Activated T-helper 1 cell treated with anti-CD3 and anti-CD28 coated beads, Interleukin-12 subunit alpha, Interleukin-12 subunit beta, Interleukin-2, Interleukin-4 antibody, amounts not matched to agents 30 ng/mL and 10 ng/mL and 1 ng/mL, durations not matched to agents 14 hours and 24 hours and 36 hours (primary cell): ENCODE results near the gene SUSD2. TPM values are rescaled to one million over a fixed set of nuclear protein-coding genes. Genes with fewer than 3 reads are reported as not detected.
"Not testable (repeated sequence)": the region's sequence is repeated elsewhere in the genome, so short reads cannot be mapped to it uniquely, and the experiment has no call there.

Source experiments
- DNase-seq: peaks from one replicate; pipeline ENCODE4 v3.0.0; 2021; ENCODE audit warnings: low spot score
- H3K27ac Mint-ChIP-seq: one replicate; pipeline ENCODE4 v1.8.0; 2021; ENCODE audit warnings: mild to moderate bottlenecking, mixed read lengths
- H3K27me3 Mint-ChIP-seq: one replicate; pipeline ENCODE4 v1.8.0; 2022; ENCODE audit warnings: mild to moderate bottlenecking, moderate library complexity, mixed read lengths; ENCODE audit not compliant: insufficient read depth
- H3K36me3 Mint-ChIP-seq: one replicate; pipeline ENCODE4 v1.8.0; 2021; ENCODE audit warnings: low read depth, mixed read lengths
- H3K4me1 Mint-ChIP-seq: one replicate; pipeline ENCODE4 v1.8.0; 2021; ENCODE audit warnings: low read depth, mixed read lengths
- H3K4me3 Mint-ChIP-seq: one replicate; pipeline ENCODE4 v1.8.0; 2021; ENCODE audit warnings: mild to moderate bottlenecking, moderate library complexity, mixed read lengths
- H3K9me3 Mint-ChIP-seq: one replicate; pipeline ENCODE4 v1.8.0; 2021; ENCODE audit warnings: mixed read lengths
- intact Hi-C: fragments of 100-400 bp; cut with micrococcal nuclease; formaldehyde crosslinking; loops from one replicate; pipeline ENCODE4 v1.15.1; 2024
- total RNA-seq: library from RNA; stranded (reverse); gene quantifications from 2 replicates; pipeline ENCODE4 v1.2.3, GENCODE V29; 2022

Gene SUSD2
- total RNA-seq, 1 donor from 2014 or later: 0.73 TPM

GRCh38 chr22:24225044-24225601, 43.8 kb downstream of the SUSD2 start:
- Mint-ChIP-seq H3K36me3 (no peaks in the 10 kb centered on the region), H3K4me1 (no peaks in the 10 kb centered on the region), H3K9me3 (peaks cover 6% of the 10 kb centered on the region), H3K27ac (no peak overlapping the region), H3K27me3 (no peaks in the 10 kb centered on the region), H3K4me3 (no peak overlapping the region)
- no peak for DNase-seq
- intact Hi-C loops: no loop called here

GRCh38 chr22:24225951-24226350, 44.7 kb downstream of the SUSD2 start:
- no peak overlapping the region for H3K4me3 Mint-ChIP-seq
- H3K27ac Mint-ChIP-seq: no peak overlapping the region
- intact Hi-C loops: no loop called here
- H3K4me1 Mint-ChIP-seq: no peaks in the 10 kb centered on the region
- H3K9me3 Mint-ChIP-seq: peaks cover 6% of the 10 kb centered on the region
- no peaks in the 10 kb centered on the region for H3K36me3 Mint-ChIP-seq
- DNase-seq: no peak
- H3K27me3 Mint-ChIP-seq: no peaks in the 10 kb centered on the region

GRCh38 chr22:24230911-24231656, 49.8 kb downstream of the SUSD2 start:
- Mint-ChIP-seq H3K27ac (no peak overlapping the region), H3K9me3 (no peaks in the 10 kb centered on the region), H3K36me3 (no peaks in the 10 kb centered on the region), H3K4me1 (no peaks in the 10 kb centered on the region), H3K27me3 (no peaks in the 10 kb centered on the region), H3K4me3 (no peak overlapping the region)
- intact Hi-C loops: loop anchor here (1.0 to 5.0 kb wide), 2 partner anchors 42 to 249 kb away; partner anchors contain the start of gene GSTT2
- peak; percentile 41 for DNase-seq

- intact Hi-C loops: loop anchor here (1.0 to 5.0 kb wide), 2 partner anchors 42 to 249 kb away; partner anchors contain the start of gene GSTT2
- H3K4me1 Mint-ChIP-seq: no peaks in the 10 kb centered on the region
- H3K9me3 Mint-ChIP-seq: no peaks in the 10 kb centered on the region
- H3K27ac Mint-ChIP-seq: no peak overlapping the region
- no peaks in the 10 kb centered on the region for H3K36me3 Mint-ChIP-seq
- no peak overlapping the region for H3K4me3 Mint-ChIP-seq
- peaks cover 1% of the 10 kb centered on the region for H3K27me3 Mint-ChIP-seq
- DNase-seq: no peak
Measured at GRCh38 chr22:24231706-24232105, 50.4 kb downstream of the SUSD2 start.

GRCh38 chr22:24232124-24232523, 50.8 kb downstream of the SUSD2 start:
- no peak overlapping the region for H3K27ac Mint-ChIP-seq
- peaks cover 2% of the 10 kb centered on the region for H3K27me3 Mint-ChIP-seq
- intact Hi-C loops: loop anchor here (5.0 kb wide), 1 partner anchor 250 kb away; the partner anchor contains the start of gene GSTT2
- no peaks in the 10 kb centered on the region for H3K4me1 Mint-ChIP-seq
- no peak for DNase-seq
- no peak overlapping the region for H3K4me3 Mint-ChIP-seq
- H3K9me3 Mint-ChIP-seq: no peaks in the 10 kb centered on the region
- H3K36me3 Mint-ChIP-seq: no peaks in the 10 kb centered on the region

- intact Hi-C loops: loop anchor here (5.0 kb wide), 1 partner anchor 250 kb away; the partner anchor contains the start of gene GSTT2
- no peaks in the 10 kb centered on the region for H3K36me3 Mint-ChIP-seq
- no peak overlapping the region for H3K4me3 Mint-ChIP-seq
- no peaks in the 10 kb centered on the region for H3K4me1 Mint-ChIP-seq
- peaks cover 2% of the 10 kb centered on the region for H3K27me3 Mint-ChIP-seq
- no peak overlapping the region for H3K27ac Mint-ChIP-seq
- no peak for DNase-seq
- no peaks in the 10 kb centered on the region for H3K9me3 Mint-ChIP-seq
Measured at GRCh38 chr22:24232725-24233124, 51.4 kb downstream of the SUSD2 start.

- Mint-ChIP-seq H3K27ac (no peak overlapping the region), H3K36me3 (no peaks in the 10 kb centered on the region), H3K27me3 (peaks cover 2% of the 10 kb centered on the region), H3K9me3 (no peaks in the 10 kb centered on the region), H3K4me3 (no peak overlapping the region), H3K4me1 (no peaks in the 10 kb centered on the region)
- intact Hi-C loops: loop anchor here (5.0 kb wide), 1 partner anchor 251 kb away; the partner anchor contains the start of gene GSTT2
- DNase-seq: no peak
Measured at GRCh38 chr22:24233235-24233634, 51.9 kb downstream of the SUSD2 start.

- H3K4me1 Mint-ChIP-seq: no peaks in the 10 kb centered on the region
- no peak overlapping the region for H3K27ac Mint-ChIP-seq
- H3K9me3 Mint-ChIP-seq: no peaks in the 10 kb centered on the region
- peaks cover 2% of the 10 kb centered on the region for H3K27me3 Mint-ChIP-seq
- H3K36me3 Mint-ChIP-seq: no peaks in the 10 kb centered on the region
- no peak overlapping the region for H3K4me3 Mint-ChIP-seq
- intact Hi-C loops: loop anchor here (5.0 kb wide), 1 partner anchor 252 kb away; the partner anchor contains the start of gene GSTT2
- no peak for DNase-seq
Measured at GRCh38 chr22:24233816-24234215, 52.5 kb downstream of the SUSD2 start.

- peaks cover 6% of the 10 kb centered on the region for H3K4me1 Mint-ChIP-seq
- peaks cover 2% of the 10 kb centered on the region for H3K27me3 Mint-ChIP-seq
- H3K9me3 Mint-ChIP-seq: no peaks in the 10 kb centered on the region
- H3K36me3 Mint-ChIP-seq: no peaks in the 10 kb centered on the region
- no peak overlapping the region for H3K27ac Mint-ChIP-seq
- intact Hi-C loops: no loop called here
- H3K4me3 Mint-ChIP-seq: no peak overlapping the region
- no peak for DNase-seq
Measured at GRCh38 chr22:24235315-24235714, 54.0 kb downstream of the SUSD2 start.

- Mint-ChIP-seq H3K27me3 (peaks cover 2% of the 10 kb centered on the region), H3K9me3 (no peaks in the 10 kb centered on the region), H3K4me1 (peaks cover 18% of the 10 kb centered on the region), H3K27ac (no peak overlapping the region), H3K4me3 (no peak overlapping the region), H3K36me3 (no peaks in the 10 kb centered on the region)
- DNase-seq: no peak
- intact Hi-C loops: no loop called here
Measured at GRCh38 chr22:24236656-24237055, 55.4 kb downstream of the SUSD2 start.

- intact Hi-C loops, H3K27ac Mint-ChIP-seq, H3K36me3 Mint-ChIP-seq, H3K9me3 Mint-ChIP-seq, DNase-seq, H3K4me3 Mint-ChIP-seq, H3K27me3 Mint-ChIP-seq: not testable (repeated sequence)
- H3K4me1 Mint-ChIP-seq: peaks cover 32% of the 10 kb centered on the region
Measured at GRCh38 chr22:24238101-24238694, 56.9 kb downstream of the SUSD2 start.
